Stimulated activated CD8-positive, alpha-beta memory T cell treated with anti-CD3 and anti-CD28 coated beads, Interleukin-15, amount 100 ng/mL, for 24 hours (primary cell): ENCODE results near the gene ERMAP.

Experiments
- DNase-seq: peaks from one replicate; pipeline ENCODE4 v3.0.0-alpha.2; 2020; ENCODE audit warnings: low read depth

The ERMAP gene

DNA sequence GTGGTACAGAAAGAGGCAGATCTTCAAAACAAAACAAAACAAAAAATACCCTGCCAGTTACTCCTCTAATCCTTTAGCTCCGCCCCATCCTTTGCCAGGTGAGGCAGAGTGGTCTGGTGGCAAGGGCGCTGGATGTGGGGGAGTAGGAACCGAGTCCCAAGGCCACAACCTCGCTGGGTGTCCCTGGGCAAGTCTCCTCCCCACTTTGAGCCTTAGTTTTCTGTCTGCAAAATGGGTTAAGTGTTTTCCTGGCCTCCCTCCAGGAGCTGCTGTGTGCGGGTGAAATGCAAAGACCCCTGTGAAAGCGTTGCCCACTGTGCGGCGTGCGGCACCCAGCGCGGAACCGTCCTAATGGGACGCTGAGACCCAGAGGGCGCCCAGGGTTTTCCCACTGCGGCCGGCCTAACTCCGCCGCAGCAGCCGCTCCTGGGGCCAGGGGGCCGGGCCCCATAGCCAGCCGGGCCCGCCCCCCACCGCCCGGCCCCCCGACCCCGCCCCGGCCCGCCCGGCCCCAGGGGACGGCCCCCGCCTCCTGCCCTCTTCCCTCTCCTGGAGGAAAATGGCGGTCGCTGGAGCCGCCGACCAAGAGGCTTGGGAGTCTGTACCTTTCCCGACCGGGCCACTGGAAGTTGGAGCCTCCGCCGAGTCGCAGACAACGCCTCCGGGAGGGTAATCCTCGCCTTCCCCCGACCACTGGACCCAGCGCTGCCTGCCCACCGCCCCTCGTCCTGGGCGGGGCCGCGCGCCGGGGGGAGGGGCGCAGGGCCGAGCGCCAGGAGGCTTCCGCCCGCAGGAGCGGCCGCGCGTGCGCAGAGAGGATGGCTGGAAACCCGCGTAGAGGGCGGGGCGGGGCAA lies at the start of gene ERMAP, which contains the start of gene SVBP:
Gene ERMAP (plus strand): TSS at position 538 of the 855 bp plus-strand sequence. CDS start 13,327 bp downstream, outside the sequence.
Gene SVBP (minus strand): TSS at position 813 of the 855 bp plus-strand sequence. CDS start 853 bp downstream, outside the sequence.
- peak; percentile 97 for DNase-seq

DNA sequence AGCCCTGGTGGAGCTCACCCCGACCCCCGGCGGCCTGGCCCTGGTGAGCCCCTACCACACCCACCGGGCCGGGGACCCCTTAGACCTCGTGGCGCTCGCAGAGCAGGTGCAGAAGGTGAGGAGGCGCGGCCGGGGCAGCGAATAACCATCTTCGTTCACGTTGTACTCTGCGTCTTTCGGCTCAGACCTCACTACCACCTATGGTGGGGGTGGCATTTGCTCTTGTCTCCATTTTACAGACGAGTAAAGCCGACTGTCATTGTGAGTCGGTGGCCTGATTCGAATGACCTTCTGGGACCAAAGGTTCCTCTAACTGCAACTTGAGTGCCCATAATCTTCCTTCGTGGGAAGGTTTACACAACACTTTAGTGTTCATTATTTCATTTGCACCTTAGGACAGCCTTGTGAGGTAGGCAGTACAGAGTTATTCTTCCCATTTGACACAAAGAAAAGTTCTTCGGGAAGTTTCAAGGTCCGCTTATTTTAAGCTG lies 49.4 kb upstream of the ERMAP start:
- DNase-seq, result peak; percentile 20

DNA sequence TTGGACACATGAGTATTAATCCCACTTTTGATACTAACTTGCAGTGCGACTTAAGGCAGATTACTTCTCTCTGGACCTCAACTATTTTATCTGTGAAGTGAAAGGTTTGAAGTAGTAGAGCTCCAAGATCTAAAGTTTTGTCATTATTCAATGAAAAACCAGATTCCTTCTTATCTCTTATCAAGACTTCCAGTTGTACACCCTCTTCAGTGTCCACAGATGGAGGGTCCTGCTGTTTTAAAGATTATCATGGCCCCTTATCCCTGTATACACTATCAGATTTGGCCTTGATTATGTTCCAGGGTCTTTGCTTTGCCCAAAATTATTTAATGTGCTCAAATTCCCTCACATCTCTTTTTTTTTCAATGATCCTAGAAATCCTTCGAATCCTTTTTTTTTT lies 48.8 kb upstream of the ERMAP start:
- DNase-seq, result no peak

DNA sequence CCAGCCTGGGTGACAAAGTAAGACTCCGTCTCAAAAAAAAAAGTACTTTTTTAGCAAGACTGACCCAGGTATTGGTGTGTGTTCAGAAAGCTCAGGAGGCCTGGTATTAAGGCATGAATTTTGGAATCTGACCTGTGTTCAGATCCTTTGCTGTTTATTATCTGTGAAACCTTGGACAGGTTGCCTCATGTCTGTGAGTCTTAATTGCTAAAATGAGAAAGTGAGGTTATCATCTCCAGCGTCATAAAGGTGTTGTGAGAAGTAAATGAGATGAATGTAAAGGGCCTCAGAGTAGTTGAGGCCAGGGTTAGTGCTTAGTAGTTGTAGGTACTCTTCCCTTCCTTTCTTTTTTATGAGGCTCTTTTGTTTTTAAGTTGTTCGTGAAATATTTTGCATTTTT lies 47.1 kb upstream of the ERMAP start:
- no peak for DNase-seq

- no peak for DNase-seq
These were observed 43.5 kb upstream of the ERMAP start for GRCh38 chr1:42773420-42773819.

GRCh38 chr1:42774928-42775526 lies 41.9 kb upstream of the ERMAP start:
- no peak for DNase-seq

GRCh38 chr1:42776502-42776901 lies 40.4 kb upstream of the ERMAP start:
- no peak for DNase-seq

DNA sequence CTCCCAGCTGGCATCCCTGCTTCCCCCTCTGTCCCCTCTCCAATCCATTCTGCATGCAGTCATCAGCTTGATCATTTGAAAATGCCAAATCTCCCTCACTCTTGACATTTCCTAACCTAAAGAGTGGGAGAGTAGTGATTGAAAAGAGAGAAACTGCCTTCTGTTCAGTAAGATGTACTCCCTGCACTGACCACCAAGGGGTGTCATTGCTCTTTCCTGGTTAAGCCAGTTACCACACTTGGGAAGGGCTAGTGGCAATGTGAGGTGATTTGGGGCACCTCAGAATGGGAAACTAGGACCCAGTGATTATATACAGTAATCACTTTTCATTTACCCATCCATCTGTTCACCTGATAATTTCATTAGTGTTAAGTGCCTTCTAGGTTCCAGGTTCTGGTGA lies 39.1 kb upstream of the ERMAP start:
- DNase-seq, result no peak

GRCh38 chr1:42779725-42780124 lies 37.2 kb upstream of the ERMAP start:
- no peak for DNase-seq

DNA sequence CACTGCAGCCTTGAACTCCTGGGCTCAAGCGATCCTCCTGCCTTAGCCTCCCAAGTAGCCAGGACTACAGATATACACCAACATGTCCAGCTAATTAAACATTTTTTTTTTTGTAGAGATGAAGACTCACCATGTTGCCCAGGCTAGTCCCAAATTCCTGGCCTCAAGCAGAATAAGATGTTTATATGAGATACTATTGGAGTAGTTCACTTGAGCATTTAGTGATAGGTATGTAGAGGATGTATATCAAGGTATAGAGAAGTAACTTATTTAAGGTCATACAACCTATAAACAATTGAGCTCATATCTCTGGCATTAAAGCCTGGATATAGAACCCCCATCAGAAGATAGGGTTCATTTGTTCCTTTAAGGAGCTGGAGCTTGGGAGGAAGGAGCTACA lies 36.7 kb upstream of the ERMAP start:
- no peak for DNase-seq

- DNase-seq, result no peak
These were observed 33.8 kb upstream of the ERMAP start for GRCh38 chr1:42783092-42783491.

DNA sequence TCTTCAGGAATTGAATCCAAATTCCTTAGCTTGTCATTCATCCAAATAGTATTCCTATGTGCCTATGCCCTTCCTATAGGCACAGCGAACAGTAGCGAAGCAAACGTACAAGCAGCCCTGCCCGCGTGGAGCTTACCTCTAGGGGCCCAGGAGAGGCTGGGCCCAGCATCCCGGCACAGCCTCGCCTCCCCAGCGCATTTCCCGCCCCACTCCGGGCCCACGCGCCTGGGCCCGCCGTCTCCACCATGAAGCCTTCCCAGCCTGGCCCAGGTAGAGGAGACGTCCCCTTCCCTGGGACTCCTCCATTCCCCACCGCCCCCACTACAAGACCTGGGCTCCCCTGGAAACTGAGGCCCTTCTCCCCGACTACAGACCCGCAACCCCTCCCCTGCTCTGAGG lies 32.4 kb upstream of the ERMAP start:
- DNase-seq, result no peak

- DNase-seq, result no peak
These were observed 31.8 kb upstream of the ERMAP start, which contains the start of gene TMEM269 for GRCh38 chr1:42784946-42785693. TSS of gene TMEM269 (plus strand) at chr1:42784991. CDS start at chr1:42789894, 4,903 bp downstream.

- no peak for DNase-seq
These were observed 30.8 kb upstream of the ERMAP start for GRCh38 chr1:42786097-42786496.

GRCh38 chr1:42788021-42788420 lies 28.9 kb upstream of the ERMAP start:
- no peak for DNase-seq

- no peak for DNase-seq
These were observed 23.1 kb upstream of the ERMAP start for GRCh38 chr1:42793824-42794223.

- DNase-seq, result no peak
These were observed 19.5 kb upstream of the ERMAP start for GRCh38 chr1:42797414-42797813.

- no peak for DNase-seq
These were observed 18.9 kb upstream of the ERMAP start for GRCh38 chr1:42797979-42798378.

- DNase-seq, result no peak
These were observed 15.0 kb upstream of the ERMAP start for GRCh38 chr1:42801832-42802473.

GRCh38 chr1:42806171-42806570 lies 10.8 kb upstream of the ERMAP start:
- no peak for DNase-seq

DNA sequence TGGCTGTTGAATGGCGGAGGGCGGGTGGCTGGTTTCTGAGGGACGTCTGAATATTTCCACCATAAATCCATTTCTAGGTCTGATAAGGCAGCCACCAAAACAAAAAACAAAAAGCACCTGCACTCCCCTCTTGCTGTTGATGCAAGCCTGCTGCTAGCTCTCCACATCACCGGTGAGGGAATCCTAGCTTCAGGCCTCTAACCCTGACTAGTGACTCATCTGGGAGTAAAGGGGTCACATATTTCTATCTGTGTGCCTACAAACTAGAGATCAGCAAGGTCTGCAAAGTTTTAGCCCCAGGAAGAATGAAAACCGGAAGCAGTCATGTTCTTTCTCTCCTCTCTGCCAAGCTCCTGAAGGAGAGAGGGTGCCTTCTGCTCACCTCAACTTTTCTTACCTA lies 10.3 kb upstream of the ERMAP start:
- no peak for DNase-seq
